Aorta (tissue), 5 donors: ENCODE data around the gene ZDHHC9. TPM values are rescaled to one million over a fixed set of nuclear protein-coding genes. Genes with fewer than 3 reads are reported as not detected.

Experiments
- ATAC-seq: fragments of 200-7000 bp; cut with Tn5 transposase; one replicate; pipeline ENCODE4 v1.9.1; 2022; ENCODE audit warnings: moderate library complexity; ENCODE audit not compliant: low FRiP score
- DNase-seq, 2 donors: peaks; one replicate each; pipeline ENCODE4 v3.0.0-alpha.2; 2020
- H3K27ac ChIP-seq, 2 donors: one replicate each; pipeline ENCODE4 v1.5.1; 2013; ENCODE audit warnings: low read length in 2 of 2, mild to moderate bottlenecking in 2 of 2, moderate library complexity in 2 of 2, control low read depth in 1 of 2, inconsistent platforms in 1 of 2, low read depth in 1 of 2
- H3K27me3 ChIP-seq, 2 donors: one replicate each; pipeline ENCODE4 v1.6.1; 2013; ENCODE audit warnings: control low read depth in 1 of 2, low read length in 1 of 2, mild to moderate bottlenecking in 1 of 2, moderate library complexity in 1 of 2; ENCODE audit not compliant: insufficient read depth in 2 of 2, control insufficient read depth in 1 of 2
- H3K36me3 ChIP-seq, 2 donors: one replicate each; pipeline ENCODE4 v1.6.1; 2013; ENCODE audit warnings: control low read depth in 1 of 2, low read length in 1 of 2, mild to moderate bottlenecking in 1 of 2; ENCODE audit not compliant: insufficient read depth in 2 of 2, control insufficient read depth in 1 of 2
- H3K4me1 ChIP-seq, 2 donors: one replicate each; pipeline ENCODE4 v1.6.1; 2013; ENCODE audit warnings: low read length in 2 of 2, control low read depth in 1 of 2, mild to moderate bottlenecking in 1 of 2, moderate library complexity in 1 of 2; ENCODE audit not compliant: insufficient read depth in 2 of 2, control insufficient read depth in 1 of 2
- H3K4me3 ChIP-seq, 2 donors: one replicate each; pipeline ENCODE4 v1.5.1; 2013; ENCODE audit warnings: low read length in 2 of 2, control low read depth in 1 of 2, mild to moderate bottlenecking in 1 of 2
- H3K9me3 ChIP-seq: one replicate; pipeline ENCODE4 v1.6.1; 2013; ENCODE audit warnings: mild to moderate bottlenecking, low read length; ENCODE audit not compliant: control insufficient read depth
- whole genome bisulfite sequencing, 2 donors: extraction: QIAGEN DNeasy Blood & Tissue Kit; methylation state at CpG; one replicate each; pipeline ENCODE4 v1.1.7; 2013; 5-methylcytosine and 5-hydroxymethylcytosine counted together
- intact Hi-C, 2 donors: fragments of 100-400 bp; cut with DNase I; formaldehyde crosslinking; loops; one replicate each; pipeline versions ENCODE4 v1.14.2 to v1.15.0; 2022
- polyA plus RNA-seq, 2 donors: library from polyadenylated mRNA; stranded (reverse); fragments of 200-250 nt; gene quantifications; one replicate each; pipeline ENCODE4 v1.2.3, GENCODE V29; 2013
- total RNA-seq, 2 donors: library from RNA; stranded (reverse); fragmentation: NEBNext Ultra II Directional; extraction: Animal tissue kit (Norgen Biotek cat#: 25700); gene quantifications; one replicate each; pipeline ENCODE4 v1.2.1, GENCODE V29; 2021
- donor health status: healthy with polysubstance abuse.
- donor health status: Bipolar disorder and iron deficiency.
- donor health status: DM: no; HTN: no; CAD: no.
- donor health status: DM: no; HTN: no; CAD: no.
- donor health status: DM: yes; HTN: yes; CAD: no.

ZDHHC9 gene
- total and polyA plus RNA-seq, 4 donors = 4.3 to 24.0 (median 13.3) TPM

GRCh38 chrX:129779086-129779672, 64.5 kb downstream of the ZDHHC9 start:
- Histone ChIP-seq H3K27ac (no peak overlapping the region), H3K4me1 (no peaks in the 10 kb centered on the region), H3K27me3 (no peaks in the 10 kb centered on the region), H3K4me3 (no peak overlapping the region), H3K36me3 (no peaks in the 10 kb centered on the region), H3K9me3 (no peaks in the 10 kb centered on the region)
- ATAC-seq (no peak), DNase-seq (no peak)
- intact Hi-C loops = no loop called here
- WGBS, 2 donors = 85 to 94% methylated on average over 7 of the region's 7 CpGs

GRCh38 chrX:129777218-129778030, 66.3 kb downstream of the ZDHHC9 start:
- Histone ChIP-seq H3K27me3 (no peaks in the 10 kb centered on the region), H3K36me3 (no peaks in the 10 kb centered on the region), H3K27ac (no peak overlapping the region), H3K4me1 (no peaks in the 10 kb centered on the region), H3K4me3 (no peak overlapping the region), H3K9me3 (no peaks in the 10 kb centered on the region)
- DNase-seq = peak; percentile 27 to 79
- 61 to 70% methylated on average over 30 of the region's 30 CpGs for WGBS, 2 donors
- intact Hi-C loops = no loop called here
- no peak for ATAC-seq

GRCh38 chrX:129773649-129774458, 69.8 kb downstream of the ZDHHC9 start:
- intact Hi-C loops = no loop called here
- Histone ChIP-seq H3K9me3 (no peaks in the 10 kb centered on the region), H3K4me3 (no peak overlapping the region), H3K27me3 (no peaks in the 10 kb centered on the region), H3K4me1 (no peaks in the 10 kb centered on the region), H3K36me3 (no peaks in the 10 kb centered on the region), H3K27ac (no peak overlapping the region)
- no peak for ATAC-seq
- no peak for DNase-seq
- 78 to 86% methylated on average over 4 of the region's 4 CpGs for WGBS, 2 donors

- ATAC-seq = peak; percentile 55
- Histone ChIP-seq H3K27ac (no peak overlapping the region), H3K9me3 (no peaks in the 10 kb centered on the region), H3K4me3 (no peak overlapping the region), H3K36me3 (no peaks in the 10 kb centered on the region), H3K27me3 (no peaks in the 10 kb centered on the region), H3K4me1 (no peaks in the 10 kb centered on the region)
- WGBS, 2 donors = 69 to 73% methylated on average over 14 of the region's 14 CpGs
- intact Hi-C loops = no loop called here
- peak in 1 of 2 donors; percentile 91 for DNase-seq
These were observed 70.8 kb downstream of the ZDHHC9 start for GRCh38 chrX:129772796-129773431.

- Histone ChIP-seq H3K27me3 (no peaks in the 10 kb centered on the region), H3K27ac (no peak overlapping the region), H3K4me3 (no peak overlapping the region), H3K36me3 (no peaks in the 10 kb centered on the region), H3K9me3 (no peaks in the 10 kb centered on the region), H3K4me1 (no peaks in the 10 kb centered on the region)
- no peak for ATAC-seq
- DNase-seq = no peak
- 74 to 80% methylated on average over 14 of the region's 14 CpGs for WGBS, 2 donors
- intact Hi-C loops = no loop called here
These were observed 72.3 kb downstream of the ZDHHC9 start for GRCh38 chrX:129771266-129771995.

GRCh38 chrX:129769467-129770154, 74.1 kb downstream of the ZDHHC9 start:
- intact Hi-C loops = no loop called here
- ATAC-seq = no peak

GRCh38 chrX:129768586-129769466, 74.9 kb downstream of the ZDHHC9 start:
- H3K4me3 ChIP-seq = no peak overlapping the region
- no peaks in the 10 kb centered on the region for H3K4me1 ChIP-seq
- WGBS, 2 donors = 79 to 86% methylated on average over 8 of the region's 8 CpGs
- no peak overlapping the region for H3K27ac ChIP-seq
- DNase-seq (no peak), ATAC-seq (peak; percentile 35)
- H3K27me3 ChIP-seq = no peaks in the 10 kb centered on the region
- H3K9me3 ChIP-seq = no peaks in the 10 kb centered on the region
- H3K36me3 ChIP-seq = no peaks in the 10 kb centered on the region
- intact Hi-C loops = no loop called here

More at GRCh38 chrX:129769467-129770154, 74.1 kb downstream of the ZDHHC9 start:
- Histone ChIP-seq H3K27me3 (no peaks in the 10 kb centered on the region), H3K4me3 (no peak overlapping the region), H3K27ac (no peak overlapping the region), H3K36me3 (no peaks in the 10 kb centered on the region), H3K4me1 (no peaks in the 10 kb centered on the region), H3K9me3 (no peaks in the 10 kb centered on the region)
- 62 to 66% methylated on average over 9 of the region's 9 CpGs for WGBS, 2 donors
- no peak for DNase-seq
